ENCODE results near the gene CELF1.

DNA sequence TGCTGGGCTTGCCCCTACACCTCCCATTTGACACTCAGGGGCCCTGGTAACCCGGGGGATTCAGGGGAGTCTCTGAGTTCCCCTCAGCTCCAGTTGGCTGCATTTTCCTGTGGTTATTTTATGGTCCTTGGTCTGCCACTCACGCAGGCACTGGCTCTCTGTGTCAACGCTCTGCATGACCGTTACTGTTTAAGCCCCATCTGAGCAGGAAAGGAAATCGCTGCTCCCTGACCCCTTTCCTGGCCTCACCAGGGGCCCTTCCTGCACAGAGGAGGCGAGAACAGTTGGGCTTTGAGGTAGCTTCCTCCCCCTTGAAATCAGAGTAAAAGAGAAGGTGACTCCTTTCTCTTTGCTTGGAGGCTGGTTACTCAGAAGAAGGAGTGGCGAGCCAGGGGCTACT, 38.8 kb upstream of the CELF1 start:
- TF ChIP-seq YY1 (IDR thresholded peaks at IDR 0.05; ENCODE audit: insufficient read depth, insufficient read length) = no peak
- no peak for TF ChIP-seq ZNF274 (IDR thresholded peaks at IDR 0.05; ENCODE audit: low read depth, low read length)

Measured in NT2/D1 (cell line).